DMS153 treated with DMSO at 0.1 percent for 48 hours (cell line): ENCODE data around the gene EXOC4.

Source experiments
- DNase-seq: peaks from one replicate; lab custom pipeline; 2025; ENCODE audit not compliant: unreplicated experiment; lab: John Stamatoyannopoulos, UW

Gene EXOC4

GRCh38 chr7:133529861-133530260 is 277.0 kb downstream of the EXOC4 start:
- peak; percentile 51 for DNase-seq

GRCh38 chr7:133530682-133531081 is 277.8 kb downstream of the EXOC4 start:
- no peak for DNase-seq

- no peak for DNase-seq
These were observed 281.9 kb downstream of the EXOC4 start for GRCh38 chr7:133534816-133535215.

GRCh38 chr7:133535308-133535707 is 282.4 kb downstream of the EXOC4 start:
- no peak for DNase-seq

- no peak for DNase-seq
These were observed 283.6 kb downstream of the EXOC4 start for GRCh38 chr7:133536450-133536849.

GRCh38 chr7:133539016-133539415 is 286.1 kb downstream of the EXOC4 start:
- no peak for DNase-seq

GRCh38 chr7:133540096-133540860 is 287.4 kb downstream of the EXOC4 start:
- DNase-seq, result no peak

GRCh38 chr7:133542209-133542780 is 289.4 kb downstream of the EXOC4 start:
- DNase-seq, result no peak

- no peak for DNase-seq
These were observed 290.8 kb downstream of the EXOC4 start for GRCh38 chr7:133543657-133544056.

- no peak for DNase-seq
These were observed 292.7 kb downstream of the EXOC4 start for GRCh38 chr7:133545618-133546017.

- DNase-seq, result no peak
These were observed 295.1 kb downstream of the EXOC4 start for GRCh38 chr7:133547981-133548380.

- DNase-seq, result no peak
These were observed 296.8 kb downstream of the EXOC4 start for GRCh38 chr7:133549633-133550032.

GRCh38 chr7:133550145-133550544 is 297.3 kb downstream of the EXOC4 start:
- no peak for DNase-seq

- no peak for DNase-seq
These were observed 297.9 kb downstream of the EXOC4 start for GRCh38 chr7:133550811-133551210.

- DNase-seq, result no peak
These were observed 298.6 kb downstream of the EXOC4 start for GRCh38 chr7:133551466-133551865.

GRCh38 chr7:133552079-133552478 is 299.2 kb downstream of the EXOC4 start:
- no peak for DNase-seq

GRCh38 chr7:133554330-133554729 is 301.5 kb downstream of the EXOC4 start:
- DNase-seq, result no peak

GRCh38 chr7:133556048-133556447 is 303.2 kb downstream of the EXOC4 start:
- no peak for DNase-seq

- DNase-seq, result no peak
These were observed 303.7 kb downstream of the EXOC4 start for GRCh38 chr7:133556553-133556952.

- no peak for DNase-seq
These were observed 308.0 kb downstream of the EXOC4 start for GRCh38 chr7:133560900-133561299.

- DNase-seq, result no peak
These were observed 308.5 kb downstream of the EXOC4 start for GRCh38 chr7:133561396-133561795.

- DNase-seq, result no peak
These were observed 309.7 kb downstream of the EXOC4 start for GRCh38 chr7:133562621-133563020.

GRCh38 chr7:133563251-133563650 is 310.4 kb downstream of the EXOC4 start:
- no peak for DNase-seq
